Measurements from ENCODE around the gene PLA2G6.

Gene PLA2G6

GRCh38 chr22:38103641-38104040 is 78.0 kb downstream of the PLA2G6 start:
- Histone ChIP-seq H3K4me1 (ENCODE audit: control insufficient read depth in 5 of 5, insufficient read depth in 5 of 5, low read length in 5 of 5) (peaks cover 0 to 17% (median 10%) of the 10 kb centered on the region in 5 donors), H3K27me3 (ENCODE audit: control insufficient read depth in 5 of 5, insufficient read depth in 4 of 5, low read length in 5 of 5) (no peaks in the 10 kb centered on the region), H3K36me3 (ENCODE audit: control insufficient read depth in 5 of 5, insufficient read depth in 5 of 5, low read length in 5 of 5) (peaks cover 0 to 2% (median 0%) of the 10 kb centered on the region in 5 donors), H3K27ac (ENCODE audit: low read depth, low read length) (no peak overlapping the region), H3K9me3 (ENCODE audit: control insufficient read depth in 5 of 5, low read length in 5 of 5) (no peaks in the 10 kb centered on the region), H3K9ac (ENCODE audit: low read length in 5 of 5) (no peak overlapping the region), H3K4me3 (ENCODE audit: low read depth in 1 of 5, low read length in 5 of 5) (no peak overlapping the region)

GRCh38 chr22:38098410-38099249 is 83.0 kb downstream of the PLA2G6 start:
- Histone ChIP-seq H3K4me1 (ENCODE audit: control insufficient read depth in 5 of 5, insufficient read depth in 5 of 5, low read length in 5 of 5) (peaks cover 0 to 13% (median 4%) of the 10 kb centered on the region in 5 donors), H3K9ac (ENCODE audit: low read length in 5 of 5) (no peak overlapping the region), H3K9me3 (ENCODE audit: control insufficient read depth in 5 of 5, low read length in 5 of 5) (no peaks in the 10 kb centered on the region), H3K27ac (ENCODE audit: low read depth, low read length) (no peak overlapping the region), H3K36me3 (ENCODE audit: control insufficient read depth in 5 of 5, insufficient read depth in 5 of 5, low read length in 5 of 5) (peaks cover 0 to 3% (median 2%) of the 10 kb centered on the region in 5 donors), H3K4me3 (ENCODE audit: low read depth in 1 of 5, low read length in 5 of 5) (no peak overlapping the region), H3K27me3 (ENCODE audit: control insufficient read depth in 5 of 5, insufficient read depth in 4 of 5, low read length in 5 of 5) (no peaks in the 10 kb centered on the region)

GRCh38 chr22:38097557-38098409 is 83.8 kb downstream of the PLA2G6 start:
- Histone ChIP-seq H3K9ac (ENCODE audit: low read length in 5 of 5) (no peak overlapping the region), H3K4me3 (ENCODE audit: low read depth in 1 of 5, low read length in 5 of 5) (no peak overlapping the region), H3K27me3 (ENCODE audit: control insufficient read depth in 5 of 5, insufficient read depth in 4 of 5, low read length in 5 of 5) (no peaks in the 10 kb centered on the region), H3K36me3 (ENCODE audit: control insufficient read depth in 5 of 5, insufficient read depth in 5 of 5, low read length in 5 of 5) (peaks cover 0 to 5% (median 3%) of the 10 kb centered on the region in 5 donors), H3K27ac (ENCODE audit: low read depth, low read length) (no peak overlapping the region), H3K4me1 (ENCODE audit: control insufficient read depth in 5 of 5, insufficient read depth in 5 of 5, low read length in 5 of 5) (peaks cover 0 to 13% (median 4%) of the 10 kb centered on the region in 5 donors), H3K9me3 (ENCODE audit: control insufficient read depth in 5 of 5, low read length in 5 of 5) (no peaks in the 10 kb centered on the region)

- peaks cover 0 to 5% (median 3%) of the 10 kb centered on the region in 5 donors for H3K36me3 ChIP-seq (ENCODE audit: control insufficient read depth in 5 of 5, insufficient read depth in 5 of 5, low read length in 5 of 5)
- H3K4me1 ChIP-seq (ENCODE audit: control insufficient read depth in 5 of 5, insufficient read depth in 5 of 5, low read length in 5 of 5): peaks cover 0 to 13% (median 4%) of the 10 kb centered on the region in 5 donors
- no peak overlapping the region for H3K9ac ChIP-seq (ENCODE audit: low read length in 5 of 5)
- H3K27ac ChIP-seq (ENCODE audit: low read depth, low read length): no peak overlapping the region
- H3K9me3 ChIP-seq (ENCODE audit: control insufficient read depth in 5 of 5, low read length in 5 of 5): no peaks in the 10 kb centered on the region
- H3K4me3 ChIP-seq (ENCODE audit: low read depth in 1 of 5, low read length in 5 of 5): no peak overlapping the region
- H3K27me3 ChIP-seq (ENCODE audit: control insufficient read depth in 5 of 5, insufficient read depth in 4 of 5, low read length in 5 of 5): no peaks in the 10 kb centered on the region
These were observed 84.6 kb downstream of the PLA2G6 start for GRCh38 chr22:38097058-38097457.

GRCh38 chr22:38089474-38089851 is 92.2 kb downstream of the PLA2G6 start:
- no peak overlapping the region for H3K27ac ChIP-seq (ENCODE audit: low read depth, low read length)
- H3K4me3 ChIP-seq (ENCODE audit: low read depth in 1 of 5, low read length in 5 of 5): no peak overlapping the region
- peaks cover 0 to 5% (median 4%) of the 10 kb centered on the region in 5 donors for H3K4me1 ChIP-seq (ENCODE audit: control insufficient read depth in 5 of 5, insufficient read depth in 5 of 5, low read length in 5 of 5)
- H3K27me3 ChIP-seq (ENCODE audit: control insufficient read depth in 5 of 5, insufficient read depth in 4 of 5, low read length in 5 of 5): peaks cover 0 to 9% (median 0%) of the 10 kb centered on the region in 5 donors
- no peaks in the 10 kb centered on the region for H3K9me3 ChIP-seq (ENCODE audit: control insufficient read depth in 5 of 5, low read length in 5 of 5)
- H3K9ac ChIP-seq (ENCODE audit: low read length in 5 of 5): no peak overlapping the region
- H3K36me3 ChIP-seq (ENCODE audit: control insufficient read depth in 5 of 5, insufficient read depth in 5 of 5, low read length in 5 of 5): peaks cover 3 to 29% (median 11%) of the 10 kb centered on the region in 5 donors

- no peak overlapping the region for H3K27ac ChIP-seq (ENCODE audit: low read depth, low read length)
- peaks cover 3 to 27% (median 11%) of the 10 kb centered on the region in 5 donors for H3K36me3 ChIP-seq (ENCODE audit: control insufficient read depth in 5 of 5, insufficient read depth in 5 of 5, low read length in 5 of 5)
- peak overlapping the region in 1 of 5 donors; percentile 35 for H3K9ac ChIP-seq (ENCODE audit: low read length in 5 of 5)
- H3K9me3 ChIP-seq (ENCODE audit: control insufficient read depth in 5 of 5, low read length in 5 of 5): no peaks in the 10 kb centered on the region
- peaks cover 0 to 5% (median 4%) of the 10 kb centered on the region in 5 donors for H3K4me1 ChIP-seq (ENCODE audit: control insufficient read depth in 5 of 5, insufficient read depth in 5 of 5, low read length in 5 of 5)
- peaks cover 0 to 9% (median 0%) of the 10 kb centered on the region in 5 donors for H3K27me3 ChIP-seq (ENCODE audit: control insufficient read depth in 5 of 5, insufficient read depth in 4 of 5, low read length in 5 of 5)
- peak overlapping the region in 2 of 5 donors; percentile 28 to 35 for H3K4me3 ChIP-seq (ENCODE audit: low read depth in 1 of 5, low read length in 5 of 5)
These were observed 92.8 kb downstream of the PLA2G6 start for GRCh38 chr22:38088629-38089473.

- Histone ChIP-seq H3K4me1 (ENCODE audit: control insufficient read depth in 5 of 5, insufficient read depth in 5 of 5, low read length in 5 of 5) (peaks cover 0 to 5% (median 4%) of the 10 kb centered on the region in 5 donors), H3K9me3 (ENCODE audit: control insufficient read depth in 5 of 5, low read length in 5 of 5) (no peaks in the 10 kb centered on the region), H3K4me3 (ENCODE audit: low read depth in 1 of 5, low read length in 5 of 5) (no peak overlapping the region), H3K36me3 (ENCODE audit: control insufficient read depth in 5 of 5, insufficient read depth in 5 of 5, low read length in 5 of 5) (peaks cover 0 to 24% (median 11%) of the 10 kb centered on the region in 5 donors), H3K9ac (ENCODE audit: low read length in 5 of 5) (no peak overlapping the region), H3K27ac (ENCODE audit: low read depth, low read length) (no peak overlapping the region), H3K27me3 (ENCODE audit: control insufficient read depth in 5 of 5, insufficient read depth in 4 of 5, low read length in 5 of 5) (peaks cover 2 to 13% (median 6%) of the 10 kb centered on the region in 5 donors)
These were observed 93.8 kb downstream of the PLA2G6 start for GRCh38 chr22:38087855-38088254.

- peaks cover 8 to 20% (median 14%) of the 10 kb centered on the region in 5 donors for H3K27me3 ChIP-seq (ENCODE audit: control insufficient read depth in 5 of 5, insufficient read depth in 4 of 5, low read length in 5 of 5)
- no peak overlapping the region for H3K27ac ChIP-seq (ENCODE audit: low read depth, low read length)
- H3K9me3 ChIP-seq (ENCODE audit: control insufficient read depth in 5 of 5, low read length in 5 of 5): no peaks in the 10 kb centered on the region
- peaks cover 0 to 24% (median 11%) of the 10 kb centered on the region in 5 donors for H3K36me3 ChIP-seq (ENCODE audit: control insufficient read depth in 5 of 5, insufficient read depth in 5 of 5, low read length in 5 of 5)
- no peak overlapping the region for H3K9ac ChIP-seq (ENCODE audit: low read length in 5 of 5)
- no peak overlapping the region for H3K4me3 ChIP-seq (ENCODE audit: low read depth in 1 of 5, low read length in 5 of 5)
- peaks cover 0 to 11% (median 10%) of the 10 kb centered on the region in 5 donors for H3K4me1 ChIP-seq (ENCODE audit: control insufficient read depth in 5 of 5, insufficient read depth in 5 of 5, low read length in 5 of 5)
These were observed 94.7 kb downstream of the PLA2G6 start for GRCh38 chr22:38086942-38087341.

Data from subcutaneous abdominal adipose tissue (tissue), 5 donors.